ENCODE results near the gene NCOA1. TPM values are rescaled to one million over a fixed set of nuclear protein-coding genes. Genes with fewer than 3 reads are reported as not detected.

NCOA1 gene
- total RNA-seq, 1 experiment from 2014 or later, result 24.6 TPM

DNA sequence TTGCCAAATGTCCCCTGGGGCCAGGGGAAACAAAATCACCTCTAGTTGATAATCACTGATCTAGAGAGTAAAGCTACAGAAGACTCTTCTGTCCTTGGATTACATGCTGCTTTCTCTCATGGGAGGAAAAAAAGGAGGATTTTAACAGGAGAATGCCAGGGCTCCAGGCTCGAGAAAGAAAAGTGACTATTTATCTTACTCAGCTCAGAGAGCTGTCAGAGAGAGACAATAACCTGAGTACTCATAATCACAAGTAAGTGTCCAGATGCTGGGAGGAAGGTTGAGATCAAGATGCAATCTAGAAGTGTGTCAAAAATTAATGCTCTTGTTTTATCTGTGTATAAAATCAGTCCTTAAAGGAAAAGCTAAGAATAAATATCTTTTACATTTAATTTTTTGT, 168.8 kb downstream of the NCOA1 start:
- BruUV-seq (replicated peaks), result no TSS peak

GRCh38 chr2:24667542-24667941, 176.5 kb downstream of the NCOA1 start:
- H3K27me3 ChIP-seq (ENCODE audit: control insufficient read depth, insufficient read depth, low read length), result no peaks in the 10 kb centered on the region
- no TSS peak for BruUV-seq (replicated peaks)
- intact Hi-C loops (cut with micrococcal nuclease; ENCODE audit: unreplicated experiment) (no loop called here), in situ Hi-C loops (cut with HindIII; ENCODE audit: low pct_unique_long_range_greater_than_20kb, low sequenced_read_pairs) (no loop called here)
- DNase-seq (ENCODE audit: low read depth, low spot score), result no peak
- H3K4me3 ChIP-seq (ENCODE audit: low read depth in 2 of 2, low read length in 2 of 2), result no peak overlapping the region
- ChIA-PET CTCF (no interaction called here), POLR2A (no interaction called here)
- ATAC-seq, result no peak
- no peaks in the 10 kb centered on the region for H3K36me3 ChIP-seq (ENCODE audit: control insufficient read depth, insufficient read depth, low read length)
- no peaks in the 10 kb centered on the region for H3K4me1 ChIP-seq (ENCODE audit: control insufficient read depth, insufficient read depth, low read length)
- TF ChIP-seq SIN3A (IDR thresholded peaks at IDR 0.05; ENCODE audit: borderline replicate concordance, insufficient read depth, low read depth, low read length) (no peak), TCF7L2 (IDR thresholded peaks at IDR 0.05; ENCODE audit: low read depth, low read length) (no peak), POLR2AphosphoS5 (IDR thresholded peaks at IDR 0.05; ENCODE audit: low read depth, low read length) (no peak)
- TF ChIP-seq, protein P1, sequence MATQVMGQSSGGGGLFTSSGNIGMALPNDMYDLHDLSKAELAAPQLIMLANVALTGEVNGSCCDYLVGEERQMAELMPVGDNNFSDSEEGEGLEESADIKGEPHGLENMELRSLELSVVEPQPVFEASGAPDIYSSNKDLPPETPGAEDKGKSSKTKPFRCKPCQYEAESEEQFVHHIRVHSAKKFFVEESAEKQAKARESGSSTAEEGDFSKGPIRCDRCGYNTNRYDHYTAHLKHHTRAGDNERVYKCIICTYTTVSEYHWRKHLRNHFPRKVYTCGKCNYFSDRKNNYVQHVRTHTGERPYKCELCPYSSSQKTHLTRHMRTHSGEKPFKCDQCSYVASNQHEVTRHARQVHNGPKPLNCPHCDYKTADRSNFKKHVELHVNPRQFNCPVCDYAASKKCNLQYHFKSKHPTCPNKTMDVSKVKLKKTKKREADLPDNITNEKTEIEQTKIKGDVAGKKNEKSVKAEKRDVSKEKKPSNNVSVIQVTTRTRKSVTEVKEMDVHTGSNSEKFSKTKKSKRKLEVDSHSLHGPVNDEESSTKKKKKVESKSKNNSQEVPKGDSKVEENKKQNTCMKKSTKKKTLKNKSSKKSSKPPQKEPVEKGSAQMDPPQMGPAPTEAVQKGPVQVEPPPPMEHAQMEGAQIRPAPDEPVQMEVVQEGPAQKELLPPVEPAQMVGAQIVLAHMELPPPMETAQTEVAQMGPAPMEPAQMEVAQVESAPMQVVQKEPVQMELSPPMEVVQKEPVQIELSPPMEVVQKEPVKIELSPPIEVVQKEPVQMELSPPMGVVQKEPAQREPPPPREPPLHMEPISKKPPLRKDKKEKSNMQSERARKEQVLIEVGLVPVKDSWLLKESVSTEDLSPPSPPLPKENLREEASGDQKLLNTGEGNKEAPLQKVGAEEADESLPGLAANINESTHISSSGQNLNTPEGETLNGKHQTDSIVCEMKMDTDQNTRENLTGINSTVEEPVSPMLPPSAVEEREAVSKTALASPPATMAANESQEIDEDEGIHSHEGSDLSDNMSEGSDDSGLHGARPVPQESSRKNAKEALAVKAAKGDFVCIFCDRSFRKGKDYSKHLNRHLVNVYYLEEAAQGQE (IDR thresholded peaks at IDR 0.05; ENCODE audit: insufficient read depth in 1 of 2, low read depth in 2 of 2, low read length in 1 of 2), result no peak
- TF ChIP-seq, protein P2, sequence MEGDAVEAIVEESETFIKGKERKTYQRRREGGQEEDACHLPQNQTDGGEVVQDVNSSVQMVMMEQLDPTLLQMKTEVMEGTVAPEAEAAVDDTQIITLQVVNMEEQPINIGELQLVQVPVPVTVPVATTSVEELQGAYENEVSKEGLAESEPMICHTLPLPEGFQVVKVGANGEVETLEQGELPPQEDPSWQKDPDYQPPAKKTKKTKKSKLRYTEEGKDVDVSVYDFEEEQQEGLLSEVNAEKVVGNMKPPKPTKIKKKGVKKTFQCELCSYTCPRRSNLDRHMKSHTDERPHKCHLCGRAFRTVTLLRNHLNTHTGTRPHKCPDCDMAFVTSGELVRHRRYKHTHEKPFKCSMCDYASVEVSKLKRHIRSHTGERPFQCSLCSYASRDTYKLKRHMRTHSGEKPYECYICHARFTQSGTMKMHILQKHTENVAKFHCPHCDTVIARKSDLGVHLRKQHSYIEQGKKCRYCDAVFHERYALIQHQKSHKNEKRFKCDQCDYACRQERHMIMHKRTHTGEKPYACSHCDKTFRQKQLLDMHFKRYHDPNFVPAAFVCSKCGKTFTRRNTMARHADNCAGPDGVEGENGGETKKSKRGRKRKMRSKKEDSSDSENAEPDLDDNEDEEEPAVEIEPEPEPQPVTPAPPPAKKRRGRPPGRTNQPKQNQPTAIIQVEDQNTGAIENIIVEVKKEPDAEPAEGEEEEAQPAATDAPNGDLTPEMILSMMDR (IDR thresholded peaks at IDR 0.05), result no peak
- H3K27ac ChIP-seq (ENCODE audit: low read length), result no peak overlapping the region
- no peaks in the 10 kb centered on the region for H3K9me3 ChIP-seq (ENCODE audit: control insufficient read depth, insufficient read depth, low read depth, low read length)

More for the DNA sequence above, 168.8 kb downstream of the NCOA1 start:
- Histone ChIP-seq H3K27me3 (ENCODE audit: control insufficient read depth, insufficient read depth, low read length) (no peaks in the 10 kb centered on the region), H3K4me3 (ENCODE audit: low read depth in 2 of 2, low read length in 2 of 2) (no peak overlapping the region), H3K27ac (ENCODE audit: low read length) (no peak overlapping the region), H3K36me3 (ENCODE audit: control insufficient read depth, insufficient read depth, low read length) (no peaks in the 10 kb centered on the region), H3K9me3 (ENCODE audit: control insufficient read depth, insufficient read depth, low read depth, low read length) (no peaks in the 10 kb centered on the region), H3K4me1 (ENCODE audit: control insufficient read depth, insufficient read depth, low read length) (no peaks in the 10 kb centered on the region)
- TF ChIP-seq TCF7L2 (IDR thresholded peaks at IDR 0.05; ENCODE audit: low read depth, low read length), result no peak
- TF ChIP-seq, protein P2 (IDR thresholded peaks at IDR 0.05), result no peak
- TF ChIP-seq SIN3A (IDR thresholded peaks at IDR 0.05; ENCODE audit: borderline replicate concordance, insufficient read depth, low read depth, low read length), result no peak
- TF ChIP-seq, protein P1 (IDR thresholded peaks at IDR 0.05; ENCODE audit: insufficient read depth in 1 of 2, low read depth in 2 of 2, low read length in 1 of 2), result no peak
- TF ChIP-seq POLR2AphosphoS5 (IDR thresholded peaks at IDR 0.05; ENCODE audit: low read depth, low read length), result no peak
- intact Hi-C loops (cut with micrococcal nuclease; ENCODE audit: unreplicated experiment) (no loop called here), in situ Hi-C loops (cut with HindIII; ENCODE audit: low pct_unique_long_range_greater_than_20kb, low sequenced_read_pairs) (no loop called here)
- ChIA-PET CTCF (no interaction called here), POLR2A (no interaction called here)
- ATAC-seq, result no peak
- no peak for DNase-seq (ENCODE audit: low read depth, low spot score)

All from Panc1 (cell line).